GM12878 (cell line): Measurements from ENCODE around the gene THRA. TPM values are rescaled to one million over a fixed set of nuclear protein-coding genes. Genes with fewer than 3 reads are reported as not detected.

ENCODE experiments used
- ATAC-seq: fragments of 200-7000 bp; cut with Tn5 transposase; 3 replicates; pipeline ENCODE4 v1.9.1; 2020; ENCODE audit warnings: mild to moderate bottlenecking, moderate library complexity
- BruUV-seq: library from RNA; stranded (reverse); fragments of 400-500 nt; replicated peaks from 2 replicates; lab custom pipeline; 2021; lab: Mats Ljungman, UMichigan
- CTCF ChIA-PET: fragments of 300-600 bp; sonication (Branson Sonifier 250); formaldehyde crosslinking; extraction: SDS; loops from one replicate; lab custom pipeline; 2021; ENCODE audit warnings: inconsistent platforms; lab: Yijun Ruan, JAX
- POLR2A ChIA-PET: fragments of 350-600 bp; formaldehyde crosslinking; extraction: SDS; loops from one replicate; lab custom pipeline; 2021; ENCODE audit warnings: inconsistent platforms; lab: Charles Lee
- RAD21 ChIA-PET: fragments of 300-600 bp; sonication (Branson Sonifier 250); formaldehyde crosslinking; loops from one replicate; lab custom pipeline; 2023; ENCODE audit warnings: antibody characterized with exemption; ENCODE audit not compliant: unreplicated experiment; lab: Charles Lee
- SMC1A ChIA-PET: fragments of 300-600 bp; sonication (Branson Sonifier 250); formaldehyde crosslinking; loops from one replicate; lab custom pipeline; 2023; ENCODE audit not compliant: unreplicated experiment, uncharacterized antibody; lab: Charles Lee
- DNase-seq: peaks from one replicate; pipeline ENCODE4 v3.0.0-alpha.2; 2011; ENCODE audit warnings: low read depth, low spot score
- FAIRE-seq: peaks from 3 replicates; lab custom pipeline; 2011; peaks lifted over from hg19 to GRCh38; lab: Jason Lieb, UNC
- H2AFZ ChIP-seq: 2 replicates; pipeline ENCODE4 v1.6.0; 2011; ENCODE audit warnings: low read depth, low read length, control low read depth; ENCODE audit not compliant: control insufficient read depth
- H3K27ac ChIP-seq: 2 replicates; pipeline ENCODE4 v1.5.1; 2011; ENCODE audit warnings: control low read depth; ENCODE audit not compliant: control insufficient read depth, insufficient read depth
- H3K27me3 ChIP-seq, 2 experiments: replicated peaks in 1 of 2; 2 replicates each; pipeline versions ENCODE4 v1.6.0 to v1.6.1; 2011; ENCODE audit warnings: low read length in 1 of 2; ENCODE audit not compliant: control insufficient read depth in 2 of 2, insufficient read depth in 2 of 2
- H3K36me3 ChIP-seq, 2 experiments: 2 replicates each; pipeline ENCODE4 v1.5.1; 2011; ENCODE audit warnings: low read length in 1 of 2; ENCODE audit not compliant: control insufficient read depth in 2 of 2, insufficient read depth in 2 of 2
- H3K4me1 ChIP-seq: 2 replicates; pipeline ENCODE4 v1.6.1; 2011; ENCODE audit warnings: mild to moderate bottlenecking, low read length, moderate library complexity, mixed read lengths; ENCODE audit not compliant: control insufficient read depth, insufficient read depth
- H3K4me2 ChIP-seq: 2 replicates; pipeline ENCODE4 v1.6.0; 2011; ENCODE audit warnings: control low read depth; ENCODE audit not compliant: control insufficient read depth, insufficient read depth
- H3K4me3 ChIP-seq: fragments of 200-600 bp; sonication (generic); 2 replicates; pipeline ENCODE4 v1.5.1; 2016
- H3K79me2 ChIP-seq: 2 replicates; pipeline ENCODE4 v1.6.0; 2011; ENCODE audit warnings: low read length; ENCODE audit not compliant: control insufficient read depth, insufficient read depth
- H3K9ac ChIP-seq: 2 replicates; pipeline ENCODE4 v1.8.0; 2011; ENCODE audit warnings: low read length, control low read depth, mixed read lengths; ENCODE audit not compliant: control insufficient read depth, insufficient read depth
- H3K9me3 ChIP-seq: replicated peaks from 3 replicates; pipeline ENCODE4 v1.5.1; 2011; ENCODE audit warnings: mild to moderate bottlenecking, low read length; ENCODE audit not compliant: control insufficient read depth, insufficient read depth
- H4K20me1 ChIP-seq: 2 replicates; pipeline ENCODE4 v1.6.0; 2011; ENCODE audit not compliant: control insufficient read depth, insufficient read depth
- BCL11A ChIP-seq: IDR thresholded peaks from 2 replicates; pipeline ENCODE4 v1.6.1; 2011; ENCODE audit warnings: low read depth, low read length
- BHLHE40 ChIP-seq, 2 experiments: fragments of 450-650 bp in 1 of 2; IDR thresholded peaks; 2 replicates each; pipeline ENCODE4 v1.6.1; 2011 to 2017; ENCODE audit warnings: low read depth in 2 of 2, borderline replicate concordance in 1 of 2, improper control_type of control experiment in 1 of 2, low read length in 1 of 2, mild to moderate bottlenecking in 1 of 2
- FOS ChIP-seq: IDR thresholded peaks from 3 replicates; pipeline ENCODE4 v1.6.1; 2011; ENCODE audit warnings: borderline replicate concordance; ENCODE audit not compliant: insufficient read length; ENCODE audit errors: extremely low read depth
- JUNB ChIP-seq: IDR thresholded peaks from 2 replicates; pipeline ENCODE4 v1.6.1; 2016; ENCODE audit warnings: antibody characterized with exemption, mild to moderate bottlenecking
- NR2F1 ChIP-seq: fragments of 450-650 bp; conservative IDR thresholded peaks from 2 replicates; pipeline ENCODE4 v1.6.1; 2017; ENCODE audit warnings: mild to moderate bottlenecking
- PBX3 ChIP-seq: IDR thresholded peaks from 2 replicates; pipeline ENCODE4 v1.6.1; 2011; ENCODE audit warnings: mild to moderate bottlenecking, low read depth, low read length, moderate library complexity; ENCODE audit not compliant: insufficient replicate concordance
- RELB ChIP-seq: fragments of 450-650 bp; IDR thresholded peaks from 2 replicates; pipeline ENCODE4 v1.6.1; 2017; ENCODE audit warnings: low read depth, mild to moderate bottlenecking, moderate library complexity
- STAT1 ChIP-seq: fragments of 450-650 bp; conservative IDR thresholded peaks from 2 replicates; pipeline ENCODE4 v1.6.1; 2014; ENCODE audit warnings: antibody characterized with exemption, mild to moderate bottlenecking
- ZNF217 ChIP-seq: fragments of 450-650 bp; IDR thresholded peaks from 2 replicates; pipeline ENCODE4 v1.6.1; 2017; ENCODE audit warnings: antibody characterized with exemption, mild to moderate bottlenecking
- ZNF24 ChIP-seq: fragments of 450-650 bp; IDR thresholded peaks from 2 replicates; pipeline ENCODE4 v1.6.1; 2017; ENCODE audit warnings: antibody characterized with exemption, mild to moderate bottlenecking
- WGBS: methylation state at CpG from one replicate; pipeline ENCODE4 v1.1.6; 2016; ENCODE audit warnings: low lambda C conversion rate; ENCODE audit not compliant: insufficient replicate concordance, insufficient coverage; ENCODE audit errors: missing lambda C conversion rate; 5-methylcytosine and 5-hydroxymethylcytosine counted together
- in situ Hi-C: fragments of 300-500 bp; cut with MboI; formaldehyde crosslinking; loops from 9 replicates; pipeline ENCODE4 v1.14.3; 2018; ENCODE audit warnings: mixed read lengths
- intact Hi-C: fragments of 100-400 bp; cut with micrococcal nuclease; formaldehyde crosslinking; loops from one replicate; pipeline ENCODE4 v1.14.2; 2022; ENCODE audit not compliant: unreplicated experiment
- polyA plus RNA-seq, 11 experiments: library from polyadenylated mRNA; depleted of rRNA in 4 of 11; unstranded in 6 of 11; stranded (reverse) in 5 of 11; fragments of >200 nt; fragmentation: Nextera tagmentation in 4 of 11; fragmentation: Illumina TruSeq in 1 of 11; extraction: Ambion mirVana in 4 of 11; extraction: Trizol in 1 of 11; gene quantifications; 1 replicate in 1 of 11; 2 replicates in 10 of 11; pipeline versions ENCODE4 v1.2.1 to v1.2.3, GENCODE V29; 2011 to 2016; ENCODE audit warnings: inconsistent platforms in 2 of 11, missing spikeins in 2 of 11, low read depth in 1 of 11
- total RNA-seq, 4 experiments: library from RNA; depleted of rRNA in 3 of 4; stranded (reverse); fragments of >200 nt in 3 of 4; fragmentation: Illumina TruSeq in 1 of 4; extraction: Trizol in 1 of 4; gene quantifications; 2 replicates each; pipeline versions ENCODE4 v1.2.1 to v1.2.3, GENCODE V29; 2013 to 2021
- TF ChIP-seq, protein P1 (sequence below): fragments of 450-650 bp; IDR thresholded peaks from 2 replicates; pipeline ENCODE4 v1.6.1; 2018; ENCODE audit warnings: mild to moderate bottlenecking, low read depth, moderate library complexity; ENCODE audit not compliant: partially characterized antibody
- TF ChIP-seq, protein P2 (sequence below): IDR thresholded peaks from 2 replicates; pipeline ENCODE4 v1.6.1; 2011; ENCODE audit warnings: low read depth, mild to moderate bottlenecking, low read length, moderate library complexity, borderline replicate concordance; ENCODE audit errors: extremely low read depth

Gene THRA
- total and polyA plus RNA-seq, 10 of the 15 experiments (the other 5 are each of a cell fraction or from before 2014, with no cell fraction given): 0.03 to 2.0 (median 0.64) TPM

DNA sequence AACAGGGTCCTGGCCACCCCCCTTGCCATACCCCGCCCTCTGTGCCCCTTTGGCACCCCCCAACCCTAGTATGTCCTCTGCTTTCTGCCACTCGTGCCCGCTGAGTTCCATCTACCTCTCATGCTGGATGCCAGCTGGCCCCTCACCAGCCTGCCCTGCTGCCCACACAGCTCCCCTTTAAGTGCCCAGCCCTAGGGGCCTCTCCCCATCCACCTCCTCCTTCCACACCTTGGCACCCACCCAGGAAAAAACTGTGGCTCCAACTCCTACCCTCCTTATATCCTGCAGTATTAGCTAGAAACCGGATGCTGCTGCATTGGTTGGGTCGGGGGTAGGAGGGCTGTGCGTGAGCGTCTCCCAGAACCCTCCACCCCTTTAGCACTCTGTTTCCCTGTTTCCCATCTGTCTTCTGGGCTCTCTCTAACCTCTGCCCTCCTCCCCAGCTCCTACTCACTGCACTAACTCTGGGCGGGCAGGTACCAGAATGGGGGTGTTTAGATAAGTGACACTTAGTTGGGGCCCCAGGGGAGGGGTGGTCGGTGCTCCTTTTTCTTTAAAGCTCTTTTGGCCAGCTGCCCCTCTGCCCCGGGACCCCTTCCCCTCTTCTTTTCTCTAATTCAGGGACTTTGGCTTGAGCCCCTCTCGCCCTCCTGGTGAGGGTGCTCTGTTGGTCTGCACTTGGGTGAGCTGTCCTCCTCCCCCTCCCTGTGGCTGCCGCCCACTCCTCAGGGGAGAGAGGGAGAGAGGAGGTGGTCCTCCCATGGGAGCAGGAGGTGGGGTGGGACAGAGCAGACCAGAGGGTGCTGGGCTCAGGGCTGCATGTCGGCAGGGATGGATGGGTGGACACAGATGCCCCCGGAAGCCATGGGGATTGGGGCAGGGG lies 27.7 kb downstream of the THRA start:
- no peak overlapping the region for H3K4me3 ChIP-seq
- no peak overlapping the region for H2AFZ ChIP-seq
- H3K4me2 ChIP-seq: no peak overlapping the region
- in situ Hi-C loops: no loop called here
- WGBS: 57% methylated on average over 12 of the region's 14 CpGs
- H3K27ac ChIP-seq: no peak overlapping the region
- no peaks in the 10 kb centered on the region for H3K27me3 ChIP-seq
- FAIRE-seq (no peak), DNase-seq (no peak), ATAC-seq (no peak)
- H3K9ac ChIP-seq: no peak overlapping the region
- ChIA-PET RAD21 (interaction anchor here (0.6 to 1.1 kb wide), 2 partner anchors 23 to 351 kb away, joined by 3 read pairs; no protein-coding TSS in a partner anchor), SMC1A (interaction anchor here (0.9 kb wide), 1 partner anchor 77 kb away, joined by 3 read pairs; no protein-coding TSS in a partner anchor), CTCF (interaction anchor here (0.9 to 1.6 kb wide), 5 partner anchors 15 to 77 kb away, joined by 3 to 9 read pairs (median 3); no protein-coding TSS in a partner anchor), POLR2A (interaction anchor here (0.5 to 1.0 kb wide), 3 partner anchors 8 to 24 kb away, joined by 3 to 5 read pairs (median 3); no protein-coding TSS in a partner anchor)
- intact Hi-C loops: no loop called here
- H3K4me1 ChIP-seq: peaks cover 2% of the 10 kb centered on the region; the same call in 1 of the 2 replicates
- peaks cover 0 to 6% of the 10 kb centered on the region in 2 experiments; a peak in 3 of 4 replicates for H3K36me3 ChIP-seq
- BruUV-seq: no TSS peak
- H3K79me2 ChIP-seq: no peaks in the 10 kb centered on the region
- H3K9me3 ChIP-seq: no peaks in the 10 kb centered on the region
- H4K20me1 ChIP-seq: no peaks in the 10 kb centered on the region
- TF ChIP-seq RELB (no peak), PBX3 (no peak), BCL11A (no peak), NR2F1 (no peak), FOS (no peak), JUNB (no peak), ZNF24 (no peak), ZNF217 (no peak), STAT1 (no peak), BHLHE40 (IDR thresholded peaks at IDR 0.05; ENCODE audit: borderline replicate concordance in 1 of 2, low read depth in 2 of 2, low read length in 1 of 2) (no peak)
- TF ChIP-seq, protein P1, sequence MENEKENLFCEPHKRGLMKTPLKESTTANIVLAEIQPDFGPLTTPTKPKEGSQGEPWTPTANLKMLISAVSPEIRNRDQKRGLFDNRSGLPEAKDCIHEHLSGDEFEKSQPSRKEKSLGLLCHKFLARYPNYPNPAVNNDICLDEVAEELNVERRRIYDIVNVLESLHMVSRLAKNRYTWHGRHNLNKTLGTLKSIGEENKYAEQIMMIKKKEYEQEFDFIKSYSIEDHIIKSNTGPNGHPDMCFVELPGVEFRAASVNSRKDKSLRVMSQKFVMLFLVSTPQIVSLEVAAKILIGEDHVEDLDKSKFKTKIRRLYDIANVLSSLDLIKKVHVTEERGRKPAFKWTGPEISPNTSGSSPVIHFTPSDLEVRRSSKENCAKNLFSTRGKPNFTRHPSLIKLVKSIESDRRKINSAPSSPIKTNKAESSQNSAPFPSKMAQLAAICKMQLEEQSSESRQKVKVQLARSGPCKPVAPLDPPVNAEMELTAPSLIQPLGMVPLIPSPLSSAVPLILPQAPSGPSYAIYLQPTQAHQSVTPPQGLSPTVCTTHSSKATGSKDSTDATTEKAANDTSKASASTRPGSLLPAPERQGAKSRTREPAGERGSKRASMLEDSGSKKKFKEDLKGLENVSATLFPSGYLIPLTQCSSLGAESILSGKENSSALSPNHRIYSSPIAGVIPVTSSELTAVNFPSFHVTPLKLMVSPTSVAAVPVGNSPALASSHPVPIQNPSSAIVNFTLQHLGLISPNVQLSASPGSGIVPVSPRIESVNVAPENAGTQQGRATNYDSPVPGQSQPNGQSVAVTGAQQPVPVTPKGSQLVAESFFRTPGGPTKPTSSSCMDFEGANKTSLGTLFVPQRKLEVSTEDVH: no peak
- TF ChIP-seq, protein P2, sequence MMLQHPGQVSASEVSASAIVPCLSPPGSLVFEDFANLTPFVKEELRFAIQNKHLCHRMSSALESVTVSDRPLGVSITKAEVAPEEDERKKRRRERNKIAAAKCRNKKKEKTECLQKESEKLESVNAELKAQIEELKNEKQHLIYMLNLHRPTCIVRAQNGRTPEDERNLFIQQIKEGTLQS: no peak
